Skeletal muscle satellite cell (primary cell): ENCODE results near the gene COL20A1.
A peak's percentile ranks its signal among the peaks of the same experiment; 100 is the strongest.

Experiments used
- H3K27me3 ChIP-seq: 2 replicates; pipeline ENCODE4 v1.7.0; 2013; ENCODE audit warnings: low read length; ENCODE audit not compliant: control insufficient read depth, insufficient read depth
- H3K36me3 ChIP-seq: 2 replicates; pipeline ENCODE4 v1.7.0; 2013; ENCODE audit warnings: mild to moderate bottlenecking, control low read depth, low read length; ENCODE audit not compliant: insufficient read depth
- H3K4me1 ChIP-seq: 2 replicates; pipeline ENCODE4 v1.7.0; 2013; ENCODE audit warnings: low read length; ENCODE audit not compliant: control insufficient read depth, insufficient read depth
- H3K4me2 ChIP-seq: 2 replicates; pipeline ENCODE4 v1.7.0; 2013; ENCODE audit warnings: mild to moderate bottlenecking, low read length
- H3K4me3 ChIP-seq: 2 replicates; pipeline ENCODE4 v1.7.0; 2013; ENCODE audit warnings: low read length
- H3K9ac ChIP-seq: 2 replicates; pipeline ENCODE4 v1.7.0; 2013; ENCODE audit warnings: mild to moderate bottlenecking, low read depth, low read length, moderate library complexity
- H3K9me3 ChIP-seq: replicated peaks from 2 replicates; pipeline ENCODE4 v1.7.0; 2013; ENCODE audit warnings: mild to moderate bottlenecking, control low read depth, low read length

COL20A1 gene

GRCh38 chr20:63272105-63273058, 20.6 kb upstream of the COL20A1 start, which contains the start of gene ARFGAP1:
Gene ARFGAP1, plus strand, starts transcription at chr20:63272813. Its CDS starts 2,768 bp downstream, at chr20:63275581.
- Histone ChIP-seq H3K36me3 (peaks cover 22% of the 10 kb centered on the region), H3K9ac (peak within 1 kb of the TSS; percentile 88), H3K4me3 (peak within 1 kb of the TSS; percentile 76), H3K4me2 (peak within 1 kb of the TSS; percentile 87), H3K9me3 (no peaks in the 10 kb centered on the region), H3K27me3 (peaks cover 19% of the 10 kb centered on the region), H3K4me1 (peaks cover 18% of the 10 kb centered on the region)

GRCh38 chr20:63273059-63273579, 19.9 kb upstream of the COL20A1 start:
- H3K27me3 ChIP-seq: peaks cover 12% of the 10 kb centered on the region
- peak overlapping the region; percentile 87 for H3K4me2 ChIP-seq
- H3K4me1 ChIP-seq: peaks cover 15% of the 10 kb centered on the region
- peak overlapping the region; percentile 88 for H3K9ac ChIP-seq
- peaks cover 29% of the 10 kb centered on the region for H3K36me3 ChIP-seq
- H3K9me3 ChIP-seq: no peaks in the 10 kb centered on the region
- H3K4me3 ChIP-seq: peak overlapping the region; percentile 76

GRCh38 chr20:63273635-63274380, 19.2 kb upstream of the COL20A1 start:
- peaks cover 36% of the 10 kb centered on the region for H3K36me3 ChIP-seq
- peak overlapping the region; percentile 87 for H3K4me2 ChIP-seq
- peak overlapping the region; percentile 88 for H3K9ac ChIP-seq
- H3K27me3 ChIP-seq: peaks cover 5% of the 10 kb centered on the region
- H3K4me1 ChIP-seq: peaks cover 14% of the 10 kb centered on the region
- no peaks in the 10 kb centered on the region for H3K9me3 ChIP-seq
- peak overlapping the region; percentile 76 for H3K4me3 ChIP-seq

- Histone ChIP-seq H3K36me3 (peaks cover 43% of the 10 kb centered on the region), H3K4me1 (peaks cover 14% of the 10 kb centered on the region), H3K4me2 (peak overlapping the region; percentile 87), H3K9me3 (no peaks in the 10 kb centered on the region), H3K27me3 (no peaks in the 10 kb centered on the region), H3K4me3 (peak overlapping the region; percentile 47), H3K9ac (no peak overlapping the region)
Measured at GRCh38 chr20:63274381-63275228, 18.4 kb upstream of the COL20A1 start.

- no peak overlapping the region for H3K4me3 ChIP-seq
- H3K4me2 ChIP-seq: no peak overlapping the region
- no peak overlapping the region for H3K9ac ChIP-seq
- no peaks in the 10 kb centered on the region for H3K27me3 ChIP-seq
- H3K4me1 ChIP-seq: peaks cover 14% of the 10 kb centered on the region
- peaks cover 52% of the 10 kb centered on the region for H3K36me3 ChIP-seq
- no peaks in the 10 kb centered on the region for H3K9me3 ChIP-seq
Measured at GRCh38 chr20:63275825-63276224, 17.2 kb upstream of the COL20A1 start.

- Histone ChIP-seq H3K36me3 (peaks cover 61% of the 10 kb centered on the region), H3K4me3 (no peak overlapping the region), H3K27me3 (no peaks in the 10 kb centered on the region), H3K4me1 (peaks cover 14% of the 10 kb centered on the region), H3K9me3 (no peaks in the 10 kb centered on the region), H3K4me2 (no peak overlapping the region), H3K9ac (no peak overlapping the region)
Measured at GRCh38 chr20:63276956-63277355, 16.0 kb upstream of the COL20A1 start.

- H3K36me3 ChIP-seq: peaks cover 68% of the 10 kb centered on the region
- H3K9me3 ChIP-seq: no peaks in the 10 kb centered on the region
- H3K9ac ChIP-seq: no peak overlapping the region
- no peak overlapping the region for H3K4me3 ChIP-seq
- peaks cover 14% of the 10 kb centered on the region for H3K4me1 ChIP-seq
- H3K4me2 ChIP-seq: no peak overlapping the region
- H3K27me3 ChIP-seq: no peaks in the 10 kb centered on the region
Measured at GRCh38 chr20:63277466-63278272, 15.3 kb upstream of the COL20A1 start.

- H3K4me3 ChIP-seq: no peak overlapping the region
- no peak overlapping the region for H3K4me2 ChIP-seq
- no peaks in the 10 kb centered on the region for H3K27me3 ChIP-seq
- no peak overlapping the region for H3K9ac ChIP-seq
- H3K9me3 ChIP-seq: no peaks in the 10 kb centered on the region
- H3K36me3 ChIP-seq: peaks cover 78% of the 10 kb centered on the region
- peaks cover 14% of the 10 kb centered on the region for H3K4me1 ChIP-seq
Measured at GRCh38 chr20:63278661-63279060, 14.3 kb upstream of the COL20A1 start.

GRCh38 chr20:63279931-63280330, 13.1 kb upstream of the COL20A1 start:
- no peak overlapping the region for H3K4me2 ChIP-seq
- no peak overlapping the region for H3K9ac ChIP-seq
- no peaks in the 10 kb centered on the region for H3K27me3 ChIP-seq
- H3K9me3 ChIP-seq: no peaks in the 10 kb centered on the region
- peaks cover 1% of the 10 kb centered on the region for H3K4me1 ChIP-seq
- H3K36me3 ChIP-seq: peaks cover 91% of the 10 kb centered on the region
- H3K4me3 ChIP-seq: no peak overlapping the region

GRCh38 chr20:63280371-63280770, 12.6 kb upstream of the COL20A1 start:
- no peaks in the 10 kb centered on the region for H3K4me1 ChIP-seq
- H3K4me2 ChIP-seq: no peak overlapping the region
- no peaks in the 10 kb centered on the region for H3K9me3 ChIP-seq
- H3K36me3 ChIP-seq: peaks cover 92% of the 10 kb centered on the region
- no peaks in the 10 kb centered on the region for H3K27me3 ChIP-seq
- no peak overlapping the region for H3K4me3 ChIP-seq
- H3K9ac ChIP-seq: no peak overlapping the region
